Tibial artery (tissue), 4 donors: ENCODE data around the gene ZBTB18.

Experiments used
- DNase-seq, 2 donors: peaks; one replicate each; pipeline ENCODE4 v3.0.0-alpha.2; 2019
- H3K27ac ChIP-seq, 2 donors: fragments of 200-600 bp; sonication (generic) in 1 of 2; 1 replicate in 1 of 2; 2 replicates in 1 of 2; pipeline ENCODE4 v1.5.1; 2018 to 2019; ENCODE audit warnings: mild to moderate bottlenecking in 1 of 2
- H3K27me3 ChIP-seq, 2 donors: fragments of 200-600 bp; sonication (generic) in 1 of 2; one replicate each; pipeline versions ENCODE4 v1.5.1 to v1.6.0; 2016 to 2019
- H3K36me3 ChIP-seq, 3 donors: fragments of 200-600 bp; sonication (generic) in 2 of 3; one replicate each; pipeline ENCODE4 v1.5.1; 2016 to 2019; ENCODE audit warnings: mild to moderate bottlenecking in 2 of 3
- H3K4me1 ChIP-seq, 4 donors: fragments of 200-600 bp; sonication (generic) in 2 of 4; 1 replicate in 3 of 4; 2 replicates in 1 of 4; pipeline ENCODE4 v1.5.1; 2016 to 2019
- H3K4me3 ChIP-seq, 2 donors: fragments of 200-600 bp; sonication (generic) in 1 of 2; 1 replicate in 1 of 2; 2 replicates in 1 of 2; pipeline ENCODE4 v1.5.1; 2018 to 2019; ENCODE audit warnings: mild to moderate bottlenecking in 2 of 2
- H3K9me3 ChIP-seq, 3 donors: fragments of 200-600 bp; sonication (generic) in 1 of 3; one replicate each; pipeline ENCODE4 v1.5.1; 2016 to 2019
- intact Hi-C: fragments of 100-400 bp; cut with DNase I; formaldehyde crosslinking; loops from one replicate; pipeline ENCODE4 v1.15.0; 2023; ENCODE audit warnings: low total_unique reads
- TF ChIP-seq, protein P1 (sequence below), 2 experiments: fragments of 200-600 bp in 1 of 2; fragments of 450-650 bp in 1 of 2; IDR thresholded peaks; one replicate each; pipeline ENCODE4 v1.5.1; 2017 to 2019; ENCODE audit warnings: antibody characterized with exemption in 2 of 2, mild to moderate bottlenecking in 1 of 2, moderate library complexity in 1 of 2

ZBTB18 gene

GRCh38 chr1:244067893-244068292, 16.8 kb downstream of the ZBTB18 start:
- Histone ChIP-seq H3K27me3 (no peaks in the 10 kb centered on the region), H3K4me3 (no peak overlapping the region), H3K36me3 (no peaks in the 10 kb centered on the region), H3K27ac (no peak overlapping the region), H3K4me1 (peaks cover 0 to 5% (median 0%) of the 10 kb centered on the region in 4 donors), H3K9me3 (no peaks in the 10 kb centered on the region)
- intact Hi-C loops: no loop called here
- TF ChIP-seq, protein P1, sequence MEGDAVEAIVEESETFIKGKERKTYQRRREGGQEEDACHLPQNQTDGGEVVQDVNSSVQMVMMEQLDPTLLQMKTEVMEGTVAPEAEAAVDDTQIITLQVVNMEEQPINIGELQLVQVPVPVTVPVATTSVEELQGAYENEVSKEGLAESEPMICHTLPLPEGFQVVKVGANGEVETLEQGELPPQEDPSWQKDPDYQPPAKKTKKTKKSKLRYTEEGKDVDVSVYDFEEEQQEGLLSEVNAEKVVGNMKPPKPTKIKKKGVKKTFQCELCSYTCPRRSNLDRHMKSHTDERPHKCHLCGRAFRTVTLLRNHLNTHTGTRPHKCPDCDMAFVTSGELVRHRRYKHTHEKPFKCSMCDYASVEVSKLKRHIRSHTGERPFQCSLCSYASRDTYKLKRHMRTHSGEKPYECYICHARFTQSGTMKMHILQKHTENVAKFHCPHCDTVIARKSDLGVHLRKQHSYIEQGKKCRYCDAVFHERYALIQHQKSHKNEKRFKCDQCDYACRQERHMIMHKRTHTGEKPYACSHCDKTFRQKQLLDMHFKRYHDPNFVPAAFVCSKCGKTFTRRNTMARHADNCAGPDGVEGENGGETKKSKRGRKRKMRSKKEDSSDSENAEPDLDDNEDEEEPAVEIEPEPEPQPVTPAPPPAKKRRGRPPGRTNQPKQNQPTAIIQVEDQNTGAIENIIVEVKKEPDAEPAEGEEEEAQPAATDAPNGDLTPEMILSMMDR (IDR thresholded peaks at IDR 0.05): no peak
- no peak for DNase-seq

DNA sequence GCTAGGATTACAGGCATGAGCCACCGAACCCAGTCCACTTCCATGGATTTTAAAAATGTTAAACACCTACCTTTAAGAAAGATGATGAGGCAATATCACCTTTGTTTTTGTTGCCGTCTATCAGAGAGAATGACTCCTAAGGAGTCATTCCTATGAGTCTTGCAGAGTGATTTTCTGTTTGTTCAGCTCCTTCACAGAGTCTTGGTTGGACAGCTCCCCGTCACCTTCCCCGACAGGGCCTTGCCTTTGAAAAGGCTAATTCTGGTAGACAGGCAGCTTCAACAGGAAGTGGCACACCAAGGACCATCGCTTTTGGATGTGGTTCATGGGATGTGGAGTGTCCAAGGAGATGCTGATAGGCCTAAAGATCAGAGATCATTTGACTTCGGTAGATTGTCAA, 17.5 kb downstream of the ZBTB18 start:
- H3K4me3 ChIP-seq: no peak overlapping the region
- H3K9me3 ChIP-seq: no peaks in the 10 kb centered on the region
- no peak for DNase-seq
- H3K36me3 ChIP-seq: no peaks in the 10 kb centered on the region
- peaks cover 0 to under 1% of the 10 kb centered on the region in 2 donors for H3K27me3 ChIP-seq
- intact Hi-C loops: no loop called here
- H3K27ac ChIP-seq: no peak overlapping the region
- H3K4me1 ChIP-seq: peaks cover 0 to 5% (median 0%) of the 10 kb centered on the region in 4 donors
- TF ChIP-seq, protein P1 (IDR thresholded peaks at IDR 0.05): no peak

DNA sequence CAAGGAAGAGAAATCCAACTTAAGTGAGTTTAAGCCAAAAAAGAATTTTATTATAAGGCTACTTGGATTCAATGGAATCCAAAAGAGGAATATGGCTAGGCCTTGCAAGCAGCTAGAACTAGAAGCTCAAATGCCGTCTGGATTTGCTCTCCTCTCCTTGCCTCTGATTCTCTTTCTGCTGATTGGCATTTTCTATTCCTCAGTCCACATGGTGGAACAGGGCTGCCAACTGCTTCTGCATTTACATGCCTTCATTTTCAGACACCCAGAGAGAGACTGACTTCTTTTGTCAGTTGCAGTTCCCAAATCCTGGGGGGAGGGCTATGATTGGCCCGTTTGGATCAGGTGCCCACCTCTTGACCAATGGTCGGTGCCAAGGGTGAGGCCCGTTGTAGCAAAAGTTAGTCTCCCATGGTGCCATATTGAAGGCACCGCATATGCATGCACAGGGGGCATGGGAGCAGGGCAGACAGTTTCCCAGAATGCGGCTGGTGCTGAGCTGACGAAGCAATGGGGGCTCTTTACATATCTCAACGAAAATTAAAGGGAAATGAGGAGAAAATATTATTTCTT, 18.3 kb downstream of the ZBTB18 start:
- Histone ChIP-seq H3K9me3 (no peaks in the 10 kb centered on the region), H3K36me3 (no peaks in the 10 kb centered on the region), H3K27ac (no peak overlapping the region), H3K4me3 (no peak overlapping the region), H3K27me3 (peaks cover 0 to 7% of the 10 kb centered on the region in 2 donors), H3K4me1 (peaks cover 0 to 5% (median 0%) of the 10 kb centered on the region in 4 donors)
- TF ChIP-seq, protein P1 (IDR thresholded peaks at IDR 0.05): no peak
- no peak for DNase-seq
- intact Hi-C loops: no loop called here

DNA sequence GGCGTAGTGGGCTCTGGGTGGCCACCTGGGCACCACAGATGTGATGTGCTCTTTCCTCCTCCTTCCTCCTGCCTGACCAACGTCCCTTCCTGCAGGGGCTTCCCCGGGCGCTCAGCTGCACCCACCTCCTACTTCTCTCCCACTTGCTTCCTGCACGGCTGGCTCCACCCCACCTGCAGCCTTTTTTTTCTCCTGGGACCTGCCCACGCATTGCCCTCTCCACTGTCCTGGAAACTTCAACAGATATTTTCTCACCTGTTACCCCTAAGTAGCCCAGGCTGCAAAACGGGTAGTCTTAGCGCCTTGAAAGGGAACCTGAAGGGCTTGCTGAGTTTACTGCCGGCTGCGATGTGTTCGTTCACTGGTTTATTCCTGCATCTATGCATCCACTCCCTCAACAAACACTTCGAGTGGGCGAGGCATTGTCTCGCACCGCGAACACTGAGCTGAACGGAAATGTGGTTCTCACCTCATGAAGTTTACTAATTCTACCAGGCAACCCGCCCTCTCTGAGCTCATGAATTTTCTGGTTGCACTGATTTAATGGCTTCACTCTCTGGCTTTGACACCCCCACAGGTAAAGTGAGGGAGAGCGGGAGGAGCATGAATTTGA, 23.6 kb downstream of the ZBTB18 start:
- H3K9me3 ChIP-seq: no peaks in the 10 kb centered on the region
- H3K27ac ChIP-seq: no peak overlapping the region
- peaks cover 0 to 11% of the 10 kb centered on the region in 2 donors for H3K27me3 ChIP-seq
- intact Hi-C loops: no loop called here
- no peaks in the 10 kb centered on the region for H3K36me3 ChIP-seq
- H3K4me1 ChIP-seq: peaks cover 0 to 6% (median 0%) of the 10 kb centered on the region in 4 donors
- DNase-seq: no peak
- TF ChIP-seq, protein P1 (IDR thresholded peaks at IDR 0.05): no peak
- no peak overlapping the region for H3K4me3 ChIP-seq

DNA sequence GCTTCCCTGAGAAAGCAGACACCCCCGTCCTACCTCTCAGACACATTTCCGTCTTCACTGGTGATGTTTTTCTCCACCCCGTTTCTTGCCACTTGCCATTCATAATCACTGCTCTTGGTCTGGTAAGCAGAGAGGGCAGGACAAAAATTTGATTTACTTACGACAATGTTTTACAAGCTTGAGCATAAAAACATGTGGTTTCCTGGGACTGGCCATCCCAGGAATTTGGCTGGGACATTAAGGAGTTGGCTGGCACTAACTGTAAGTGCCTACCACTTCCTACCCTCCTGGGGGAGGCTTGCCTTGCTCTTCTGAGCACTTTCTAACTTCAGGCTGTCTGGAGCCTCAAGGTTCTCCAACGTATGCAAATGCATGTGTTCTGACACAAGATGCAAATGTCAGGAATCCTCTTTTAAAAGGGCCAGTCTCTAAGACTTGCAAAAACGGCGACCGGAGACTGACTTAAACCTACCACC, 24.2 kb downstream of the ZBTB18 start:
- H3K27ac ChIP-seq: no peak overlapping the region
- peaks cover 0 to 6% (median 0%) of the 10 kb centered on the region in 4 donors for H3K4me1 ChIP-seq
- H3K4me3 ChIP-seq: no peak overlapping the region
- no peaks in the 10 kb centered on the region for H3K36me3 ChIP-seq
- no peak for DNase-seq
- TF ChIP-seq, protein P1 (IDR thresholded peaks at IDR 0.05): no peak
- intact Hi-C loops: no loop called here
- peaks cover 0 to 17% of the 10 kb centered on the region in 2 donors for H3K27me3 ChIP-seq
- no peaks in the 10 kb centered on the region for H3K9me3 ChIP-seq
